HCT116 (cell line): Measurements from ENCODE around the gene SFPQ. TPM values are rescaled to one million over a fixed set of nuclear protein-coding genes. Genes with fewer than 3 reads are reported as not detected.

Experiments
- ATAC-seq: fragments of 200-7000 bp; cut with Tn5 transposase; 2 replicates; pipeline ENCODE4 v1.9.1; 2020; ENCODE audit warnings: mild to moderate bottlenecking, moderate library complexity
- BruUV-seq: library from RNA; stranded (reverse); fragments of 400-500 nt; replicated peaks from 2 replicates; lab custom pipeline; 2021; lab: Mats Ljungman, UMichigan
- CTCF ChIA-PET: fragments of 300-600 bp; sonication (Branson Sonifier 250); formaldehyde crosslinking; loops from one replicate; lab custom pipeline; 2021; ENCODE audit warnings: antibody characterized with exemption; lab: Charles Lee
- POLR2A ChIA-PET: fragments of 300-600, 350-600 bp; sonication (Branson Sonifier 250); formaldehyde crosslinking; loops from one replicate; lab custom pipeline; 2021; ENCODE audit warnings: antibody characterized with exemption; lab: Charles Lee
- RAD21 ChIA-PET, 2 experiments: fragments of 300-600 bp; sonication (Branson Sonifier 250); formaldehyde crosslinking; loops; one replicate each; lab custom pipeline; 2023; ENCODE audit warnings: low total read pairs in 2 of 2; ENCODE audit not compliant: uncharacterized antibody in 2 of 2, unreplicated experiment in 2 of 2, low non-redundant PET in 1 of 2; lab: Charles Lee
- DNase-seq: peaks from one replicate; pipeline ENCODE4 v3.0.0-alpha.2; 2010; ENCODE audit warnings: low read depth, low spot score
- H2AFZ ChIP-seq: fragments of 200-600 bp; shearing (Covaris generic), sonication (generic); 2 replicates; pipeline ENCODE4 v1.6.1; 2017; ENCODE audit warnings: low read depth, mixed run types, mixed read lengths, antibody characterized with exemption, low read length; ENCODE audit not compliant: poor library complexity, severe bottlenecking
- H3K27ac ChIP-seq: 2 replicates; pipeline ENCODE4 v1.5.1; 2012; ENCODE audit warnings: low read depth, low read length
- H3K27me3 ChIP-seq: fragments of 200-600 bp; sonication (generic); 2 replicates; pipeline ENCODE4 v1.6.1; 2016; ENCODE audit warnings: mixed run types, low read length, mixed read lengths; ENCODE audit not compliant: insufficient read depth
- H3K36me3 ChIP-seq, 2 experiments: fragments of 200-500 bp in 1 of 2; fragments of 200-600 bp in 1 of 2; sonication (Bioruptor generic) in 1 of 2; sonication (generic) in 1 of 2; 2 replicates each; pipeline versions ENCODE4 v1.5.1 to v1.6.1; 2014 to 2016; ENCODE audit warnings: low read length in 2 of 2, inconsistent platforms in 1 of 2, mixed read lengths in 1 of 2, mixed run types in 1 of 2; ENCODE audit not compliant: insufficient read depth in 2 of 2, control insufficient read depth in 1 of 2
- H3K4me1 ChIP-seq, 2 experiments: fragments of 200-600 bp in 1 of 2; sonication (generic) in 1 of 2; 2 replicates each; pipeline versions ENCODE4 v1.5.1 to v1.6.1; 2012 to 2017; ENCODE audit warnings: low read length in 2 of 2, inconsistent platforms in 1 of 2, mild to moderate bottlenecking in 1 of 2, mixed read lengths in 1 of 2, mixed run types in 1 of 2, moderate library complexity in 1 of 2; ENCODE audit not compliant: insufficient read depth in 2 of 2, control insufficient read depth in 1 of 2
- H3K4me2 ChIP-seq: fragments of 200-600 bp; sonication (generic); 2 replicates; pipeline ENCODE4 v1.6.1; 2017; ENCODE audit warnings: mixed run types, low read length, mixed read lengths
- H3K4me3 ChIP-seq, 2 experiments: fragments of 200-600 bp in 1 of 2; sonication (generic) in 1 of 2; replicated peaks in 1 of 2; 2 replicates each; pipeline ENCODE4 v1.5.1; 2011 to 2016; ENCODE audit warnings: low read length in 2 of 2, control low read depth in 1 of 2, low read depth in 1 of 2, mild to moderate bottlenecking in 1 of 2, mixed read lengths in 1 of 2, mixed run types in 1 of 2
- H3K79me2 ChIP-seq: fragments of 200-600 bp; sonication (generic); 2 replicates; pipeline ENCODE4 v1.6.1; 2017; ENCODE audit warnings: mild to moderate bottlenecking, mixed run types, low read length, moderate library complexity, mixed read lengths; ENCODE audit not compliant: insufficient read depth
- H3K9ac ChIP-seq: fragments of 200-600 bp; sonication (generic); 2 replicates; pipeline ENCODE4 v1.6.1; 2016; ENCODE audit warnings: low read length, mixed read lengths
- H3K9me2 ChIP-seq: fragments of 200-600 bp; sonication (generic), shearing (Covaris generic); 2 replicates; pipeline ENCODE4 v1.6.1; 2017; ENCODE audit warnings: mixed run types, mild to moderate bottlenecking, moderate library complexity; ENCODE audit not compliant: insufficient read depth
- H3K9me3 ChIP-seq, 2 experiments: fragments of 200-500 bp in 1 of 2; fragments of 200-600 bp in 1 of 2; sonication (Bioruptor generic) in 1 of 2; sonication (generic) in 1 of 2; 2 replicates each; pipeline ENCODE4 v1.6.1; 2014 to 2017; ENCODE audit warnings: low read length in 2 of 2, mixed read lengths in 2 of 2, inconsistent platforms in 1 of 2, low read depth in 1 of 2, mild to moderate bottlenecking in 1 of 2, mixed run types in 1 of 2, moderate library complexity in 1 of 2; ENCODE audit not compliant: control insufficient read depth in 1 of 2, insufficient read depth in 1 of 2
- H4K20me1 ChIP-seq: fragments of 200-600 bp; sonication (generic), shearing (Covaris generic); 2 replicates; pipeline ENCODE4 v1.6.1; 2017; ENCODE audit warnings: mixed run types, mild to moderate bottlenecking, moderate library complexity; ENCODE audit not compliant: insufficient read depth
- CTCF ChIP-seq, 3 experiments: fragments of 200-600 bp in 1 of 3; sonication (generic) in 1 of 3; IDR thresholded peaks in 2 of 3; conservative IDR thresholded peaks in 1 of 3; 2 replicates each; pipeline ENCODE4 v1.5.1; 2012 to 2017; ENCODE audit warnings: low read depth in 2 of 3, low read length in 2 of 3, antibody characterized with exemption in 1 of 3, borderline replicate concordance in 1 of 3, control low read depth in 1 of 3, mild to moderate bottlenecking in 1 of 3, mixed read lengths in 1 of 3, mixed run types in 1 of 3, moderate library complexity in 1 of 3; ENCODE audit not compliant: insufficient read depth in 1 of 3
- POLR2AphosphoS5 ChIP-seq: IDR thresholded peaks from 2 replicates; pipeline ENCODE4 v1.6.1; 2011; ENCODE audit warnings: mild to moderate bottlenecking, low read depth, low read length, moderate library complexity
- RAD21 ChIP-seq: IDR thresholded peaks from 2 replicates; pipeline ENCODE4 v1.6.1; 2012; ENCODE audit warnings: low read depth, mild to moderate bottlenecking
- SP1 ChIP-seq: IDR thresholded peaks from 2 replicates; pipeline ENCODE4 v1.6.1; 2012; ENCODE audit warnings: low read depth
- SRF ChIP-seq: IDR thresholded peaks from 2 replicates; pipeline ENCODE4 v1.6.1; 2012; ENCODE audit warnings: low read depth
- intact Hi-C: fragments of 100-400 bp; cut with micrococcal nuclease; formaldehyde crosslinking; loops from 2 replicates; pipeline ENCODE4 v1.10.0; 2022
- total RNA-seq: library from RNA; stranded (reverse); gene quantifications from one replicate; pipeline ENCODE4 v1.2.1, GENCODE V29; 2021; ENCODE audit not compliant: unreplicated experiment

Gene SFPQ
- total RNA-seq, 1 experiment from 2014 or later: 327 TPM

GRCh38 chr1:35220976-35221375 lies 28.0 kb upstream of the SFPQ start:
- CTCF ChIA-PET: interaction anchor here (0.5 kb wide), 1 partner anchor 38 kb away, joined by 3 read pairs; no protein-coding TSS in a partner anchor
- RAD21 ChIA-PET: no interaction called here
- no peak overlapping the region for H3K4me2 ChIP-seq

More at GRCh38 chr1:35220976-35221375, 28.0 kb upstream of the SFPQ start:
- Histone ChIP-seq H3K36me3 (no peaks in the 10 kb centered on the region), H3K9me2 (no peaks in the 10 kb centered on the region), H3K79me2 (no peaks in the 10 kb centered on the region), H2AFZ (peak overlapping the region; percentile 96), H3K27ac (no peak overlapping the region), H3K4me3 (no peak overlapping the region), H3K9me3 (no peaks in the 10 kb centered on the region), H3K27me3 (no peaks in the 10 kb centered on the region), H3K4me1 (peaks cover 0 to 4% of the 10 kb centered on the region in 2 experiments; a peak in 1 of 4 replicates), H3K9ac (no peak overlapping the region), H4K20me1 (no peaks in the 10 kb centered on the region)
- no peak for TF ChIP-seq SP1
- TF ChIP-seq SRF: no peak
- no peak for TF ChIP-seq POLR2AphosphoS5
- peak; percentile 7; the same call in 1 of the 2 replicates for TF ChIP-seq RAD21
- peak; percentile 15 to 70 (median 63); a peak in 4 of 6 replicates for TF ChIP-seq CTCF (IDR thresholded peaks at IDR 0.05 in 2 of 3, conservative IDR thresholded peaks at IDR 0.05 in 1 of 3; ENCODE audit: borderline replicate concordance in 1 of 3, insufficient read depth in 1 of 3, low read depth in 2 of 3, low read length in 2 of 3)
- POLR2A ChIA-PET: no interaction called here
- DNase-seq (peak; percentile 48), ATAC-seq (peak; percentile 96)
- intact Hi-C loops: no loop called here
- no TSS peak for BruUV-seq
